GM12878 (cell line): ENCODE measurements around the gene ECI1. TPM values are rescaled to one million over a fixed set of nuclear protein-coding genes. Genes with fewer than 3 reads are reported as not detected.
A peak's percentile ranks its signal among the peaks of the same experiment; 100 is the strongest.

Experiments used
- ATAC-seq: fragments of 200-7000 bp; cut with Tn5 transposase; 3 replicates; pipeline ENCODE4 v1.9.1; 2020; ENCODE audit warnings: mild to moderate bottlenecking, moderate library complexity
- BruUV-seq: library from RNA; stranded (reverse); fragments of 400-500 nt; replicated peaks from 2 replicates; lab custom pipeline; 2021; lab: Mats Ljungman, UMichigan
- CTCF ChIA-PET: fragments of 300-600 bp; sonication (Branson Sonifier 250); formaldehyde crosslinking; extraction: SDS; loops from one replicate; lab custom pipeline; 2021; ENCODE audit warnings: inconsistent platforms; lab: Yijun Ruan, JAX
- POLR2A ChIA-PET: fragments of 350-600 bp; formaldehyde crosslinking; extraction: SDS; loops from one replicate; lab custom pipeline; 2021; ENCODE audit warnings: inconsistent platforms; lab: Charles Lee
- RAD21 ChIA-PET: fragments of 300-600 bp; sonication (Branson Sonifier 250); formaldehyde crosslinking; loops from one replicate; lab custom pipeline; 2023; ENCODE audit warnings: antibody characterized with exemption; ENCODE audit not compliant: unreplicated experiment; lab: Charles Lee
- SMC1A ChIA-PET: fragments of 300-600 bp; sonication (Branson Sonifier 250); formaldehyde crosslinking; loops from one replicate; lab custom pipeline; 2023; ENCODE audit not compliant: unreplicated experiment, uncharacterized antibody; lab: Charles Lee
- DNase-seq: peaks from one replicate; pipeline ENCODE4 v3.0.0-alpha.2; 2011; ENCODE audit warnings: low read depth, low spot score
- FAIRE-seq: peaks from 3 replicates; lab custom pipeline; 2011; peaks lifted over from hg19 to GRCh38; lab: Jason Lieb, UNC
- H2AFZ ChIP-seq: 2 replicates; pipeline ENCODE4 v1.6.0; 2011; ENCODE audit warnings: low read depth, low read length, control low read depth; ENCODE audit not compliant: control insufficient read depth
- H3K27ac ChIP-seq: 2 replicates; pipeline ENCODE4 v1.5.1; 2011; ENCODE audit warnings: control low read depth; ENCODE audit not compliant: control insufficient read depth, insufficient read depth
- H3K27me3 ChIP-seq, 2 experiments: replicated peaks in 1 of 2; 2 replicates each; pipeline versions ENCODE4 v1.6.0 to v1.6.1; 2011; ENCODE audit warnings: low read length in 1 of 2; ENCODE audit not compliant: control insufficient read depth in 2 of 2, insufficient read depth in 2 of 2
- H3K36me3 ChIP-seq, 2 experiments: 2 replicates each; pipeline ENCODE4 v1.5.1; 2011; ENCODE audit warnings: low read length in 1 of 2; ENCODE audit not compliant: control insufficient read depth in 2 of 2, insufficient read depth in 2 of 2
- H3K4me1 ChIP-seq: 2 replicates; pipeline ENCODE4 v1.6.1; 2011; ENCODE audit warnings: mild to moderate bottlenecking, low read length, moderate library complexity, mixed read lengths; ENCODE audit not compliant: control insufficient read depth, insufficient read depth
- H3K4me2 ChIP-seq: 2 replicates; pipeline ENCODE4 v1.6.0; 2011; ENCODE audit warnings: control low read depth; ENCODE audit not compliant: control insufficient read depth, insufficient read depth
- H3K4me3 ChIP-seq: fragments of 200-600 bp; sonication (generic); 2 replicates; pipeline ENCODE4 v1.5.1; 2016
- H3K79me2 ChIP-seq: 2 replicates; pipeline ENCODE4 v1.6.0; 2011; ENCODE audit warnings: low read length; ENCODE audit not compliant: control insufficient read depth, insufficient read depth
- H3K9ac ChIP-seq: 2 replicates; pipeline ENCODE4 v1.8.0; 2011; ENCODE audit warnings: low read length, control low read depth, mixed read lengths; ENCODE audit not compliant: control insufficient read depth, insufficient read depth
- H3K9me3 ChIP-seq: replicated peaks from 3 replicates; pipeline ENCODE4 v1.5.1; 2011; ENCODE audit warnings: mild to moderate bottlenecking, low read length; ENCODE audit not compliant: control insufficient read depth, insufficient read depth
- H4K20me1 ChIP-seq: 2 replicates; pipeline ENCODE4 v1.6.0; 2011; ENCODE audit not compliant: control insufficient read depth, insufficient read depth
- CHD4 ChIP-seq: fragments of 200-600 bp; sonication (generic); IDR thresholded peaks from 2 replicates; pipeline ENCODE4 v1.6.1; 2016; ENCODE audit warnings: mild to moderate bottlenecking
- CREM ChIP-seq: IDR thresholded peaks from 2 replicates; pipeline ENCODE4 v1.6.1; 2014; ENCODE audit warnings: antibody characterized with exemption, low read depth
- CTCF ChIP-seq, 3 experiments: IDR thresholded peaks in 2 of 3; conservative IDR thresholded peaks in 1 of 3; 2 replicates each; pipeline ENCODE4 v1.5.1; 2011; ENCODE audit warnings: low read depth in 3 of 3, low read length in 3 of 3, mild to moderate bottlenecking in 3 of 3, control low read depth in 2 of 3, moderate library complexity in 2 of 3, inconsistent platforms in 1 of 3, mixed read lengths in 1 of 3; ENCODE audit not compliant: control insufficient read depth in 2 of 3, insufficient read depth in 1 of 3; ENCODE audit errors: extremely low read depth in 1 of 3
- ESRRA ChIP-seq: IDR thresholded peaks from 2 replicates; pipeline ENCODE4 v1.6.1; 2012; ENCODE audit warnings: mild to moderate bottlenecking, low read length, improper control_type of control experiment
- GABPA ChIP-seq: IDR thresholded peaks from 2 replicates; pipeline ENCODE4 v1.6.1; 2014; ENCODE audit warnings: antibody characterized with exemption, low read depth, mild to moderate bottlenecking, inconsistent platforms
- HSF1 ChIP-seq: fragments of 150-350 bp; IDR thresholded peaks from 2 replicates; pipeline ENCODE4 v1.6.1; 2014; ENCODE audit warnings: mild to moderate bottlenecking, low read depth, low read length
- IRF4 ChIP-seq: IDR thresholded peaks from 2 replicates; pipeline ENCODE4 v1.6.1; 2011; ENCODE audit warnings: low read depth, low read length
- MLLT1 ChIP-seq: fragments of 450-650 bp; IDR thresholded peaks from 2 replicates; pipeline ENCODE4 v1.6.1; 2016; ENCODE audit warnings: mild to moderate bottlenecking
- MTA2 ChIP-seq: fragments of 450-650 bp; IDR thresholded peaks from 2 replicates; pipeline ENCODE4 v1.6.1; 2016; ENCODE audit warnings: low read depth, mild to moderate bottlenecking, moderate library complexity
- MYC ChIP-seq: IDR thresholded peaks from 2 replicates; pipeline ENCODE4 v1.6.1; 2011; ENCODE audit warnings: mild to moderate bottlenecking, low read length, moderate library complexity, inconsistent platforms; ENCODE audit not compliant: insufficient read depth, insufficient replicate concordance, insufficient read length, severe bottlenecking
- PAX5 ChIP-seq: IDR thresholded peaks from 2 replicates; pipeline ENCODE4 v1.6.1; 2011; ENCODE audit warnings: low read depth, low read length, borderline replicate concordance
- PKNOX1 ChIP-seq: fragments of 450-650 bp; IDR thresholded peaks from 2 replicates; pipeline ENCODE4 v1.6.1; 2016; ENCODE audit warnings: mild to moderate bottlenecking
- PML ChIP-seq: IDR thresholded peaks from 2 replicates; pipeline ENCODE4 v1.6.1; 2012; ENCODE audit warnings: low read length, inconsistent platforms
- RELB ChIP-seq: fragments of 450-650 bp; IDR thresholded peaks from 2 replicates; pipeline ENCODE4 v1.6.1; 2017; ENCODE audit warnings: low read depth, mild to moderate bottlenecking, moderate library complexity
- RFX5 ChIP-seq: IDR thresholded peaks from 2 replicates; pipeline ENCODE4 v1.6.1; 2011; ENCODE audit warnings: low read depth, low read length, improper control_type of control experiment
- RUNX3 ChIP-seq: IDR thresholded peaks from 2 replicates; pipeline ENCODE4 v1.6.1; 2012; ENCODE audit warnings: low read length, inconsistent platforms
- YY1 ChIP-seq: IDR thresholded peaks from 2 replicates; pipeline ENCODE4 v1.6.1; 2011; ENCODE audit warnings: low read depth, mild to moderate bottlenecking, low read length
- WGBS: methylation state at CpG from one replicate; pipeline ENCODE4 v1.1.6; 2016; ENCODE audit warnings: low lambda C conversion rate; ENCODE audit not compliant: insufficient replicate concordance, insufficient coverage; ENCODE audit errors: missing lambda C conversion rate; 5-methylcytosine and 5-hydroxymethylcytosine counted together
- in situ Hi-C: fragments of 300-500 bp; cut with MboI; formaldehyde crosslinking; loops from 9 replicates; pipeline ENCODE4 v1.14.3; 2018; ENCODE audit warnings: mixed read lengths
- intact Hi-C: fragments of 100-400 bp; cut with micrococcal nuclease; formaldehyde crosslinking; loops from one replicate; pipeline ENCODE4 v1.14.2; 2022; ENCODE audit not compliant: unreplicated experiment
- polyA plus RNA-seq, 11 experiments: library from polyadenylated mRNA; depleted of rRNA in 4 of 11; unstranded in 6 of 11; stranded (reverse) in 5 of 11; fragments of >200 nt; fragmentation: Nextera tagmentation in 4 of 11; fragmentation: Illumina TruSeq in 1 of 11; extraction: Ambion mirVana in 4 of 11; extraction: Trizol in 1 of 11; gene quantifications; 1 replicate in 1 of 11; 2 replicates in 10 of 11; pipeline versions ENCODE4 v1.2.1 to v1.2.3, GENCODE V29; 2011 to 2016; ENCODE audit warnings: inconsistent platforms in 2 of 11, missing spikeins in 2 of 11, low read depth in 1 of 11
- total RNA-seq, 4 experiments: library from RNA; depleted of rRNA in 3 of 4; stranded (reverse); fragments of >200 nt in 3 of 4; fragmentation: Illumina TruSeq in 1 of 4; extraction: Trizol in 1 of 4; gene quantifications; 2 replicates each; pipeline versions ENCODE4 v1.2.1 to v1.2.3, GENCODE V29; 2013 to 2021

Gene ECI1
- total and polyA plus RNA-seq, 10 of the 15 experiments (the other 5 are each of a cell fraction or from before 2014, with no cell fraction given) = 2.2 to 82.1 (median 24.8) TPM

GRCh38 chr16:2207872-2208271 lies 43.5 kb downstream of the ECI1 start:
- no peak for DNase-seq
- CTCF ChIA-PET = no interaction called here
- no peak for TF ChIP-seq PML
- TF ChIP-seq ESRRA = no peak
- TF ChIP-seq PAX5 = no peak
- no peak for TF ChIP-seq MYC
- TF ChIP-seq HSF1 = no peak
- TF ChIP-seq PKNOX1 = no peak
- TF ChIP-seq CHD4 = no peak
- TF ChIP-seq RUNX3 = no peak
- no peak for TF ChIP-seq CREM
- no peak for TF ChIP-seq MTA2
- no peak for TF ChIP-seq GABPA
- no peak for TF ChIP-seq RFX5
- TF ChIP-seq YY1 = no peak
- no peak for TF ChIP-seq MLLT1
- no peak for TF ChIP-seq IRF4
- no peak for TF ChIP-seq CTCF (IDR thresholded peaks at IDR 0.05 in 2 of 3, conservative IDR thresholded peaks at IDR 0.05 in 1 of 3; ENCODE audit: control insufficient read depth in 2 of 3, extremely low read depth in 1 of 3, insufficient read depth in 1 of 3, low read depth in 3 of 3, low read length in 3 of 3)
- TF ChIP-seq RELB = no peak

More at GRCh38 chr16:2207872-2208271, 43.5 kb downstream of the ECI1 start:
- 88% methylated on average over 7 of the region's 9 CpGs for WGBS
- BruUV-seq = TSS peak; percentile 20
- H3K4me1 ChIP-seq = peaks cover 6% of the 10 kb centered on the region; the same call in 1 of the 2 replicates
- no peak overlapping the region for H3K4me2 ChIP-seq
- no peak for FAIRE-seq
- no peak overlapping the region for H3K9ac ChIP-seq
- ChIA-PET SMC1A (no interaction called here), RAD21 (no interaction called here), POLR2A (no interaction called here)
- in situ Hi-C loops = no loop called here
- peaks cover 8 to 19% of the 10 kb centered on the region in 2 experiments; a peak in 3 of 4 replicates for H3K36me3 ChIP-seq
- peaks cover 21% of the 10 kb centered on the region for H3K79me2 ChIP-seq
- no peaks in the 10 kb centered on the region for H4K20me1 ChIP-seq
- no peaks in the 10 kb centered on the region for H3K27me3 ChIP-seq
- no peak for ATAC-seq
- no peaks in the 10 kb centered on the region for H3K9me3 ChIP-seq
- intact Hi-C loops = loop anchor here (5.0 kb wide), 1 partner anchor 44 kb away; the partner anchor contains the start of gene ECI1
- H3K27ac ChIP-seq = no peak overlapping the region
- H2AFZ ChIP-seq = no peak overlapping the region
- H3K4me3 ChIP-seq = no peak overlapping the region
